Neuron (in vitro differentiated cells): ENCODE measurements around the gene POU5F1.
"Not testable (repeated sequence)": the region's sequence is repeated elsewhere in the genome, so short reads cannot be mapped to it uniquely, and the experiment has no call there.

Source experiments
- H2AFZ ChIP-seq: one replicate; pipeline ENCODE4 v1.6.1; 2013; ENCODE audit warnings: low read depth, mild to moderate bottlenecking, inconsistent platforms, low read length, moderate library complexity
- H3K27me3 ChIP-seq: one replicate; pipeline ENCODE4 v1.6.1; 2013; ENCODE audit warnings: low read length; ENCODE audit not compliant: insufficient read depth
- H3K36me3 ChIP-seq: one replicate; pipeline ENCODE4 v1.6.1; 2013; ENCODE audit warnings: low read length; ENCODE audit not compliant: insufficient read depth
- H3K4me1 ChIP-seq: one replicate; pipeline ENCODE4 v1.6.1; 2013; ENCODE audit warnings: low read length; ENCODE audit not compliant: insufficient read depth
- H3K4me3 ChIP-seq: 2 replicates; pipeline ENCODE4 v1.5.1; 2013; ENCODE audit warnings: mild to moderate bottlenecking, low read length, moderate library complexity
- H3K9me3 ChIP-seq: one replicate; pipeline ENCODE4 v1.6.1; 2013; ENCODE audit warnings: low read length

Gene POU5F1

DNA sequence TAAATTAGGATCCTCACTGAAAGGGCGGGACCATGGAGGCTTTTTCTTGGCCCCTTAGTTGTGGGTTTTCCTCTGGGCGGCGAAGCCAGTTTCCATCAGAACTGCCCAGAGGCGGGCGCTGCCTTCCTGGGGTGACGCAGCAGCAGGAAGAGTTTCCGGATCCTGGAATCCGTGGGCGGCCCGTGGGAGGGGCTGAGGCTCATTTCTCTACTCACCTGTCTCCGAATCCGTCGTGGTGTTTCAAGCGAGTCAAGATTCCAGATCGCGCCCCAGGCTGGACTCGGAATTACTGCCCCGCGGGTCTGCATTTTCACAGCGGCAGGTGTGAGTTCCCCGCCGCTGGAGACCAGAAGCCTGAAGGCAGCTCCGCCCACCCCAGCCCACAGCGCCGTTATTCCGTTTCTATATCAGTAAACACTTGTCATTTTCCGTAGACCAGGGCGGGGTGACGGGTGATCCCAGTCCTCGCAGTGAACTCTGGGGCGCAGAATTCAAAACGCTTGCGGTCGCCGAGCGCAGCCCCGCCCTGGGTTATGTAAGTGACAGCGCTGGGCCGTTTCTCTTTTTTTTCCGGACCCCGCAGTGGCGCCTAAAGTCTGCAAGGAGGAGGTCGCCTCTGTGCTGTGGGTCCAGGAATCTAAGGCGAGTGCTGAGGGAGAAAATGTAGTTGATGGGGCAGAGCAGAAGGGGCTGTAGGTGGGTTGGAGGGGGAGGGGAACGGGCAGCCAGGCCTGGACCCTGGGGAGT is 27.2 kb upstream of the POU5F1 start:
- H3K9me3 ChIP-seq, result no peaks in the 10 kb centered on the region
- no peaks in the 10 kb centered on the region for H3K27me3 ChIP-seq
- peak overlapping the region; percentile 74 for H2AFZ ChIP-seq
- no peaks in the 10 kb centered on the region for H3K36me3 ChIP-seq
- H3K4me1 ChIP-seq, result peaks cover 4% of the 10 kb centered on the region
- H3K4me3 ChIP-seq, result peak overlapping the region; percentile 69

DNA sequence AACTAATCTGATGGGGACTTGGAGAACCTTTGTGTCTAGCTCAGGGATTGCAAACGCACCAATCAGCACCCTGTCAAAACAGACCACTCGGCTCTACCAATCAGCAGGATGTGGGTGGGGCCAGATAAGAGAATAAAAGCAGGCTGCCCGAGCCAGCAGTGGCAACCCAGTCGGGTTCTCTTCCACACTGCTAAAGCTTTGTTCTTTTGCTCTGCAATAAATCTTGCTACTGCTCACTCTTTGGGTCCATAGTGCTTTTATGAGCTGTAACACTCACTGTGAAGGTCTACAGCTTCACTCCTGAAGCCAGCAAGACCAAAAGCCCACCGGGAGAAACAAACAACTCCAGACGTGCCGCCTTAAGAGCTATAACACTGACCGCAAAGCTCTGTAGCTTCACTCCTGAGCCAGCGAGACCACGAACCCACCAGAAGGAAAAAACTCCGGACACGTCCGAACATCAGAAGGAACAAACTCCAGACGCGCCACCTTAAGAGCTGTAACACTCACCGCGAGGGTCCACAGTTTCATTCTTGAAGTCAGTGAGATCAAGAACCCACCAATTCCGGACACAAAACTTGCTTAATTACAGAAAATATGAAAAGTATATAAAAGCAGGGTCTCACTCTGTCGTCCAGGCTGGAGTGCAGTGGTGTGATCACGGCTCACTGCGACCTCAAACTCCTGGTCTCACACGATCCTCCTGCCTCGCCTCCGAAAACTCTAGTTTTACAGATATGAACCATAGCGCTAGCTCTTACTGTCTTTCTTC is 26.0 kb upstream of the POU5F1 start:
- H3K4me3 ChIP-seq, result peak overlapping the region; percentile 69
- not testable (repeated sequence) for H3K9me3 ChIP-seq, H3K4me1 ChIP-seq, H3K36me3 ChIP-seq, H3K27me3 ChIP-seq, H2AFZ ChIP-seq

DNA sequence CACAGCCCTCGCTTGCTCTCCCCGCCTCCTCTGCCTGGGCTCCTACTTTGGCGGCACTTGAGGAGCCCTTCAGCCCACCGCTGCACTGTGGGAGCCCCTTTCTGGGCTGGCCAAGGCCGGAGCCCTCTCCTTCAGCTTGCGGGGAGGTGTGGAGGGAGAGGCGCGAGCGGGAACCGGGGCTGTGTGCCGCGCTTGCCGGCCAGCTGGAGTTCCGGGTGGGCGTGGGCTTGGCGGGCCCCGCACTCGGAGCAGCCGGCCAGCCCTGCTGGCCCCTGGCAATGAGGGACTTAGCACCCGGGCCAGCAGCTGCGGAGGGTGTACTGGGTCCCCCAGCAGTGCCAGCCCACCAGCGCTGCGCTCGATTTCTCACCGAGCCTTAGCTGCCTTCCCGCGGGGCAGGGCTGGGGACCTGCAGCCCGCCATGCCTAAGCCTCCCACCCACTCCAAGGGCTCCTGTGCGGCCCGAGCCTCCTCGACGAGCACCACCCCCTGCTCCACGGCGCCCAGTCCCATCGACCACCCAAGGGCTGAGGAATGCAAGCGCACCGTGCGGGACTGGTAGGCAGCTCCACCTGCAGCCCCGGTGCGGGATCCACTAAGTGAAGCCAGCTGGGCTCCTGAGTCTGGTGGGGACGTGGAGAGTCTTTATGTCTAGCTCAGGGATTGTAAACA is 25.0 kb upstream of the POU5F1 start:
- H3K4me3 ChIP-seq, H2AFZ ChIP-seq, H3K27me3 ChIP-seq, H3K36me3 ChIP-seq, H3K4me1 ChIP-seq, H3K9me3 ChIP-seq: not testable (repeated sequence)

- Histone ChIP-seq H3K9me3 (no peaks in the 10 kb centered on the region), H3K27me3 (no peaks in the 10 kb centered on the region), H3K4me1 (no peaks in the 10 kb centered on the region), H2AFZ (no peak overlapping the region), H3K4me3 (no peak overlapping the region), H3K36me3 (no peaks in the 10 kb centered on the region)
These were observed 23.8 kb upstream of the POU5F1 start for GRCh38 chr6:31194061-31194834.

- Histone ChIP-seq H3K27me3 (no peaks in the 10 kb centered on the region), H3K4me3 (no peak overlapping the region), H3K4me1 (no peaks in the 10 kb centered on the region), H3K36me3 (no peaks in the 10 kb centered on the region), H2AFZ (no peak overlapping the region), H3K9me3 (no peaks in the 10 kb centered on the region)
These were observed 22.7 kb upstream of the POU5F1 start for GRCh38 chr6:31193206-31193605.

DNA sequence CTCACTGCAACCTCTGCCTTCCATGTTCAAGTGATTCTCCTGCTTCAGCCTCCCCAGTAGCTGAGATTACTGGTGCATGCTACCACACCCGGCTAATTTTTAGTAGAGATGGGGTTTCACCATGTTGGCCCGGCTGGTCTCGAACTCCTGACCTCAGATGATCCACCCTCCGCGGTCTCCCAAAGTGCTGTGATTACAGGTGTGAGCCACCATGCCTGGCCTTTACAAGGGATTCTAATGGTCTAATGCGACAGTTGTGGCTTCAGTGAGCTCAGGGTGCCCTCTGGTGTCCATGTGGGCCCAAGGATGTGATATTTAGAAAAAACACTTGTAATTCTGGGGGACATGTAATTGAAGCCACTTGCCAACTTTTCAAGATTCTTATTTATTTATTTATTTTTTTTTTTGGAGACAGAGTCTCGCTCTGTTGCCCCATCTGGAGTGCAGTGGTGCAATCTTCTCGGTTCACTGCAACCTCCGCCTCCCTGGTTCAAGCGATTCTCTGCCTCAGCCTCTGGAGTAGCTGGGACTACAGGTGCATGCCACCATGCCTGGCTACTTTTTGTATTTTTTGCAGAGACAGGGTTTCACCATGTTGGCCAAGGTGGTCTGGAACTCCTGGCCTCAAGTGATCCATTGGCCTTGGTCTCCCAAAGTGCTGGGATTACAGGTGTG is 22.1 kb upstream of the POU5F1 start:
- H3K4me3 ChIP-seq, H3K27me3 ChIP-seq, H3K9me3 ChIP-seq, H2AFZ ChIP-seq, H3K36me3 ChIP-seq, H3K4me1 ChIP-seq: not testable (repeated sequence)

- no peaks in the 10 kb centered on the region for H3K9me3 ChIP-seq
- H2AFZ ChIP-seq, result no peak overlapping the region
These were observed 20.0 kb upstream of the POU5F1 start for GRCh38 chr6:31190488-31190887.

DNA sequence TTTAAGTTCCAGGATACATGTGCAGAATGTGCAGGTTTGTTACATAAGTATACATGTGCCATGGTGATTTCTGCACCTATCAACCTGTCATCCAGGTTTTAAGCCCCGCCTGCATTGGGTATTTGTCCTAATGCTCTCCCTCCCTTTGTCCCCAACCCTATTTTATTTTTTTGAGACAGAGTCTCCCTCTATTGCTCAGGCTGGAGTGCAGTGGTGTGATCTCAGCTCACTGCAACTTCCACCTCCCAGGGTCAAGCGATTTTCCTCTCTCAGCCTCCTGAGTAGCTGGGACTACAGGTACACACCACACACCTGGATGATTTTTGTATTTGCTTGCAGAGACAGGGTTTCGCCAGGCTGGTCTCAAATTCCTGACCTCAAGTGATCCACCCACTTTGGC is 18.7 kb upstream of the POU5F1 start:
- not testable (repeated sequence) for H3K9me3 ChIP-seq, H3K4me1 ChIP-seq, H2AFZ ChIP-seq, H3K36me3 ChIP-seq, H3K27me3 ChIP-seq, H3K4me3 ChIP-seq

More at GRCh38 chr6:31190488-31190887, 20.0 kb upstream of the POU5F1 start:
- no peak overlapping the region for H3K4me3 ChIP-seq
- no peaks in the 10 kb centered on the region for H3K4me1 ChIP-seq
- no peaks in the 10 kb centered on the region for H3K27me3 ChIP-seq
- H3K36me3 ChIP-seq, result no peaks in the 10 kb centered on the region

- H3K27me3 ChIP-seq, result no peaks in the 10 kb centered on the region
- H2AFZ ChIP-seq, result no peak overlapping the region
- no peaks in the 10 kb centered on the region for H3K36me3 ChIP-seq
- H3K4me1 ChIP-seq, result no peaks in the 10 kb centered on the region
- H3K9me3 ChIP-seq, result no peaks in the 10 kb centered on the region
- H3K4me3 ChIP-seq, result no peak overlapping the region
These were observed 17.3 kb upstream of the POU5F1 start for GRCh38 chr6:31187780-31188194.

DNA sequence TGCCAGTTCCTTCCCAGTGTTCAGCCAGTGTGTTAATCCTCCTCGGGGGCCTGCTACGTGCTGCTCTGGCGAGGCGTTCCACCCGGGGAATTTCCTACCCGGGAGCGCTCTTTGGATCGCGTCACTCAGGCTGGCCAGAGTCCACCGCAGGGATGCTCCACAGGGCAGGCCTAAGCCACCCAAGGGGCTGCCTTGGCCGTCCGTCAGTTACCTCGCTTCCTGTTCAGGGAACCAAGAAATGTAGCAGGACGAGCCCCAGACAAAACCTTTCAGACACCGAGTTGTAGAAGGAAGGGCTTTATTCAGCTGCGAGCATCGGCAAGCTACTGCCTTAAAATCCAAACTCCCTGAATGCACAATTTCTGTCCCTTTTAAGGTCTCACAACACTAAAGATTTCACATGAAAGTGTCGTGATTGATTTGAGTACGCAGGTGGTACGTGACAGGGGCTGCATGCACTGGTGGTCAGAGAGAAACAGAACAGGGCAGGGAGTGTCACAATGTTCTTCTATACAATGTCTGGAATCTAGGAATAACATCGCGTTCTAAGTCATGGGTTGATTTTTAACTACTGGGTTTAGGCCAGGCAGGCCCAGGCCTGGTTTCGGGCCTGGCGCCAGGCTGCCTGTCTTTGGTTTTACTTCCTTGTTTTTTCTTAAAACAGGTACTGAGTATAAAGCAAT is 15.7 kb upstream of the POU5F1 start:
- Histone ChIP-seq H2AFZ (no peak overlapping the region), H3K4me1 (no peaks in the 10 kb centered on the region), H3K27me3 (no peaks in the 10 kb centered on the region), H3K9me3 (no peaks in the 10 kb centered on the region), H3K4me3 (no peak overlapping the region), H3K36me3 (no peaks in the 10 kb centered on the region)

GRCh38 chr6:31185695-31186051 is 15.2 kb upstream of the POU5F1 start:
- H3K27me3 ChIP-seq, H2AFZ ChIP-seq, H3K36me3 ChIP-seq, H3K4me3 ChIP-seq, H3K9me3 ChIP-seq, H3K4me1 ChIP-seq: not testable (repeated sequence)

DNA sequence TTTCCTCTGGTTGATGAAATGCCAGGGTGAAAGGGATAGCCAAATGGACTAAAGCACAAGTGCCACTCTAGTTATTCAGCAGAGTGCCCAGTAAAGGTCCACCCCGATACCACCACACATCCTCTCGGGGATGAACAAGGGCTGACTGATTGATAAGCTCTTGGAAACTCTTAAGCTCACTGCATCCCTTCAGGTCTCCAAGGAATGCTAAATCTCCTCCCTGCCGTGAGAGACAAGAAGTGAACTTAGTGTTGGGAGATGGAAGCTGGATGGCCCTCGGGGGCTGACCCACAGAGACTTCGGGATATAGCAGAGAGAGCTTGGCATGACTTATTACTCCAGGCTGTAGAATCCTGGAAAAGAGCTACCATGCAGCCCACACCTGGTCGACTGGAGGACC is 13.4 kb upstream of the POU5F1 start:
- H3K4me1 ChIP-seq, H3K4me3 ChIP-seq, H3K36me3 ChIP-seq, H3K27me3 ChIP-seq, H3K9me3 ChIP-seq, H2AFZ ChIP-seq: not testable (repeated sequence)
